MCF 10A (cell line): ENCODE measurements around the gene WWOX. TPM values are rescaled to one million over a fixed set of nuclear protein-coding genes. Genes with fewer than 3 reads are reported as not detected.

Experiments
- BruUV-seq: library from RNA; stranded (reverse); fragments of 400-500 nt; replicated peaks from 2 replicates; lab custom pipeline; 2021; lab: Mats Ljungman, UMichigan
- CTCF ChIA-PET: fragments of 300-600 bp; sonication (Branson Sonifier 250); formaldehyde crosslinking; extraction: SDS; loops from one replicate; lab custom pipeline; 2021; ENCODE audit warnings: antibody characterized with exemption, inconsistent platforms; lab: Yijun Ruan, JAX
- POLR2A ChIA-PET: fragments of 300-600, 350-650 bp; sonication (Branson Sonifier 250); formaldehyde crosslinking; extraction: SDS; loops from one replicate; lab custom pipeline; 2020; ENCODE audit warnings: antibody characterized with exemption, inconsistent platforms; lab: Yijun Ruan, JAX
- DNase-seq: peaks from one replicate; pipeline ENCODE4 v3.0.0-alpha.2; 2018; ENCODE audit not compliant: unreplicated experiment
- H3K27ac Mint-ChIP-seq: one replicate; pipeline ENCODE4 v1.8.0; 2022; ENCODE audit warnings: mild to moderate bottlenecking, low read depth, mixed read lengths; ENCODE audit not compliant: unreplicated experiment
- H3K27me3 Mint-ChIP-seq: one replicate; pipeline ENCODE4 v1.8.0; 2022; ENCODE audit warnings: mixed read lengths; ENCODE audit not compliant: insufficient read depth, unreplicated experiment
- H3K36me3 Mint-ChIP-seq: one replicate; pipeline ENCODE4 v1.8.0; 2022; ENCODE audit warnings: mild to moderate bottlenecking, moderate library complexity, mixed read lengths; ENCODE audit not compliant: insufficient read depth, unreplicated experiment
- H3K4me1 Mint-ChIP-seq: one replicate; pipeline ENCODE4 v1.8.0; 2022; ENCODE audit warnings: mixed read lengths; ENCODE audit not compliant: insufficient read depth, unreplicated experiment
- H3K4me3 Mint-ChIP-seq: one replicate; pipeline ENCODE4 v1.8.0; 2022; ENCODE audit warnings: mild to moderate bottlenecking, moderate library complexity, mixed read lengths; ENCODE audit not compliant: unreplicated experiment
- H3K9me3 Mint-ChIP-seq: one replicate; pipeline ENCODE4 v1.8.0; 2022; ENCODE audit warnings: mixed read lengths; ENCODE audit not compliant: unreplicated experiment
- CTCF ChIP-seq: fragments of 200-600 bp; IDR thresholded peaks from one replicate; pipeline ENCODE4 v1.8.0; 2022; ENCODE audit warnings: antibody characterized with exemption, mild to moderate bottlenecking; ENCODE audit not compliant: unreplicated experiment
- intact Hi-C: fragments of 100-400 bp; cut with micrococcal nuclease; formaldehyde crosslinking; loops from 2 replicates; pipeline ENCODE4 v1.14.1; 2022
- total RNA-seq: library from RNA; stranded (reverse); gene quantifications from 2 replicates; pipeline ENCODE4 v1.2.3, GENCODE V29; 2022

The WWOX gene
- total RNA-seq, 1 experiment from 2014 or later = 18.1 TPM

GRCh38 chr16:78443542-78444364 lies 344.3 kb downstream of the WWOX start:
- DNase-seq = no peak
- no peaks in the 10 kb centered on the region for H3K27me3 Mint-ChIP-seq
- intact Hi-C loops = no loop called here
- no peaks in the 10 kb centered on the region for H3K36me3 Mint-ChIP-seq
- H3K9me3 Mint-ChIP-seq = no peaks in the 10 kb centered on the region
- POLR2A ChIA-PET = no interaction called here
- H3K4me3 Mint-ChIP-seq = no peak overlapping the region
- CTCF ChIA-PET = interaction anchor here (1.0 kb wide), 1 partner anchor 214 kb away, joined by 3 read pairs; no protein-coding TSS in a partner anchor
- H3K4me1 Mint-ChIP-seq = no peaks in the 10 kb centered on the region
- no TSS peak for BruUV-seq
- H3K27ac Mint-ChIP-seq = no peak overlapping the region
- no peak for TF ChIP-seq CTCF

- Mint-ChIP-seq H3K4me3 (no peak overlapping the region), H3K27ac (no peak overlapping the region), H3K9me3 (no peaks in the 10 kb centered on the region), H3K27me3 (no peaks in the 10 kb centered on the region), H3K4me1 (no peaks in the 10 kb centered on the region), H3K36me3 (no peaks in the 10 kb centered on the region)
- CTCF ChIA-PET = interaction anchor here (1.0 kb wide), 2 partner anchors 9 to 58 kb away, joined by 3 to 6 read pairs; no protein-coding TSS in a partner anchor
- no peak for DNase-seq
- no peak for TF ChIP-seq CTCF
- POLR2A ChIA-PET = no interaction called here
- intact Hi-C loops = no loop called here
- no TSS peak for BruUV-seq
Observed at GRCh38 chr16:78445818-78446217, 346.4 kb downstream of the WWOX start.

- Mint-ChIP-seq H3K27me3 (no peaks in the 10 kb centered on the region), H3K9me3 (no peaks in the 10 kb centered on the region), H3K36me3 (no peaks in the 10 kb centered on the region), H3K4me3 (no peak overlapping the region), H3K27ac (no peak overlapping the region), H3K4me1 (no peaks in the 10 kb centered on the region)
- no peak for TF ChIP-seq CTCF
- DNase-seq = no peak
- no TSS peak for BruUV-seq
- intact Hi-C loops = no loop called here
- POLR2A ChIA-PET = no interaction called here
- CTCF ChIA-PET = no interaction called here
Observed at GRCh38 chr16:78446486-78446885, 347.0 kb downstream of the WWOX start.

- ChIA-PET CTCF (interaction anchor here (1.3 to 4.0 kb wide), 2 partner anchors 10 to 11 kb away, joined by 5 to 30 read pairs; no protein-coding TSS in a partner anchor), POLR2A (no interaction called here)
- Mint-ChIP-seq H3K4me3 (no peak overlapping the region), H3K27ac (no peak overlapping the region), H3K27me3 (no peaks in the 10 kb centered on the region), H3K9me3 (no peaks in the 10 kb centered on the region), H3K36me3 (no peaks in the 10 kb centered on the region), H3K4me1 (no peaks in the 10 kb centered on the region)
- TF ChIP-seq CTCF = no peak
- DNase-seq = no peak
- intact Hi-C loops = no loop called here
- no TSS peak for BruUV-seq
Observed at GRCh38 chr16:78446992-78447563, 347.6 kb downstream of the WWOX start.
